MM.1S (cell line): Measurements from ENCODE around the gene ING5.

Source experiments
- CTCF ChIP-seq: fragments of 300-600 bp; sonication (generic); IDR thresholded peaks from 2 replicates; pipeline ENCODE4 v1.5.1; 2016; ENCODE audit warnings: antibody characterized with exemption, low read length, mixed read lengths
- EZH2 ChIP-seq: fragments of 300-600 bp; sonication (generic); optimal IDR thresholded peaks from 2 replicates; pipeline ENCODE3; 2017; ENCODE audit warnings: low read depth, mild to moderate bottlenecking, antibody characterized with exemption, low read length, mixed read lengths
- EZH2phosphoT487 ChIP-seq: fragments of 300-600 bp; sonication (generic); IDR thresholded peaks from 2 replicates; pipeline ENCODE4 v1.6.1; 2018; ENCODE audit warnings: antibody characterized with exemption, low read length

- TF ChIP-seq EZH2phosphoT487 (no peak), CTCF (no peak), EZH2 (no peak)
These were observed 18.7 kb downstream of the ING5 start for GRCh38 chr2:241720560-241720959.
